Measurements from ENCODE around the gene CAVIN2.
"Not testable (repeated sequence)": the region's sequence is repeated elsewhere in the genome, so short reads cannot be mapped to it uniquely, and the experiment has no call there.

Gene CAVIN2

DNA sequence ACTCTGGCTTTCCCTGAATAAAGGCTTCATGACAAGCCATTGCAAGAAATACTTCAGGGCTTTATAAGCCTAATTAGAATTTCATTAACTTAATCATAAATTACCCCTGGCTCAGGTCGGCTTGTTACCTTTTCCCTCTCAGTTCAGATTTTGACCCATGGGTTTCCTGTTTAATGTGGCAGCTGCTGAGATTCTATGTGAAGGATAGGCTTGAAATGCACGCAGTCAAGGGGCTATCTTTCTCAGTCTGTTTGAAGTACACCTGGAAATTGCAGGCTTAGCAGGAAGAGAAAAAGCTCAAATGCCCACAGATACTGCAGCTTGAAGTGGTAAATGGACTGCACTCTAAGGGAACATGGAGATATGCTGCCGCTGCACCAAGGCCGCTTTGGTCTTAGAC, 49.4 kb downstream of the CAVIN2 start:
- no peak for FAIRE-seq

DNA sequence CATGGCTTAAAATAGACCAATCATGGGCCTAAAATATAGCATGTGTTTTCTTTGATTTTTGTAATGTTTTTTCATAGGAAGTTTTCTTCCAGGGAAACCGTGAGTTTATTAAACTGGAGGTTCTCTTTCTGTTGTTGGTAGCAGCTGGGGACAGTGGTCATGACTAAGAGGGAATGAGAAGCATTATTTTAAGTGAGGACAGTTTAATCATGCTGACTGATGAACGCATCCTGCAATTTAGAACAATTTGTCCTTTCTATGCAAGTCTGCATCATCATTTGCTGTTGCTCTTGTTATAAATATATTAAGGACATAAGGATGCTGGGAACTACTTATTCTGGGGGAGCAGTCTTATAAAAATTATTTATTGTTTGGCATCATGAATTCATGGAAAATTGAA, 51.2 kb downstream of the CAVIN2 start:
- FAIRE-seq, result no peak

DNA sequence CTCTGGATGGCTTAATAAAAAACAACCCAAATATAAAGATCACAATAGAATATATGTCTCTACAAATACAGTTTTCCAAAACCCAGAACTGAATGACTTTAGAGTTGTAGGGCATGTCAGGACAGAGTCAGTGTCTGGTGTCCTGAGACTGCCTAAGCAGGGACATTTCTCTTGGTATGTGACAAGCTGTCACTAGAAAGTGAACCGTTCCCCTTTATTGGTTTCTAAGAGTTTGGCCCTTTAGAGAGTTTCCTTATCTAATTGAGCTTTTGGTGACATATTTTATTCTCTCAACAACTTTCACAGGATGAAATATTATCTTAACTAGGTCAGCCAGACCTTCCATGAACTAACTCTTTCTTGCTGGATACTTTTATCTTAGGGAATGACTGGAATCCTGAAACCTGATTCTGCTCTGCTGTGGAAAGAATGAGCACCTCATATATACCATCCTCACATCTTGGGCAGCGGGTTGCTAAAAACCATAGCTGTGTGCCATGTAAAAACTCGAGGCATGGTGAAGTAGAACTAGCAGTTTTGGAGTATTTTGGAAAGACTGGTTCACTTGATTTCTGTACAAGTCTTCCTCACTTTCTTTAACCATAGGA, 54.8 kb downstream of the CAVIN2 start:
- no peak for FAIRE-seq

DNA sequence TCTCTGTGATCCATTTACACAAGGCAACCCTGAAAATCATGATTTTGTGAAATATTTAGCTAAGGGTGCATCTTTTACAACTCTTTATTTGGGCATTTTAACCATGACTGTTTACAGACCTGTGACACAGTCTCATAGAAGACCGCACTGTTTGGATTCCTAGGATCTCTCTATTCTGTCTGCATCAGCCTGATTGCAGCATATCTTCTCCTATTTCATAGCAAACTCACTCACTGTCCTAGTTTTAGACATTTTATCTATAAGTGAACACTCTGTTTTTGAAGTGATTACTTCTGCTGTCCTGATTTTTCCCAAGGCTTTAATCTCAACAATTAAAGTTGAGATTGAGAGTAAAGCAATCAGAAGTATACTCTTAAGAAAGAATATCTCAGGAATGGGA, 56.2 kb downstream of the CAVIN2 start:
- no peak for FAIRE-seq

DNA sequence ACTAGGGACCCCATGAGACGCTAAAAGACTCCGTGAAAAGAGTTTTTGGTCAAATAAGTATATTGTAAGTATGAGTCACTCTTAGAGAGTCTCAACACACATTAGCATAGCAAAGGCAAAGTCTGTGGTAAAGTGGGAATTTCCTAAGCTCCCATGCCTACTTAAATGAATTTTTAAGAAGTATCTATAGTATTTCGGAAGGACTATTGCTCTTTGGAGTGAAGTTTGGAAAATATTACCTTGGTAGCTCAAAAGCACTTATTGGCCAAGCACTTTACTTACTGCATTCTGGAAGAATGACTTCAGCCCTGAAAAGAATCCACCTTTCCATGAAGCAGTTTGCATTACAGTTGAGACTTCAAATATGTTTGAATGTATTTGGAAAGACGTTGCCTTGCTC, 57.1 kb downstream of the CAVIN2 start:
- no peak for FAIRE-seq

DNA sequence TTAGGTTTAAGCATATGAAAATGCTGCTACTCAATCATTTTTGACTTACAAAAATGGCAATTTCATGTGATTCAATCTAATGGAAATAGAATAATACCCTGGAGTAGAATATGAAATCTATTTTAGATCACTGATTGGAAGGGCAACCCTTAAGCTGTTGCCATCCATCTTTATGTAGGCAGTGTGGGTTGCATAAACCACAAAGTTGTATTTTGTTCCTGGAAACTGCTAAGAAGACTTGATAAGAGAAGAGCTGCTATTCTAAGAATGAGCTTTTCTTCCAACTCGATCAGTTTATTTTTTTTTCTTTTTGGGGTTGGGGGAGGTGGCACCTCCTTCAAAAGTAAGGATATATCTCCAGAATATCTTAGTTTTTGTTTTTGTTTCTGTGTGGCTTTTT, 60.2 kb downstream of the CAVIN2 start:
- no peak for FAIRE-seq

DNA sequence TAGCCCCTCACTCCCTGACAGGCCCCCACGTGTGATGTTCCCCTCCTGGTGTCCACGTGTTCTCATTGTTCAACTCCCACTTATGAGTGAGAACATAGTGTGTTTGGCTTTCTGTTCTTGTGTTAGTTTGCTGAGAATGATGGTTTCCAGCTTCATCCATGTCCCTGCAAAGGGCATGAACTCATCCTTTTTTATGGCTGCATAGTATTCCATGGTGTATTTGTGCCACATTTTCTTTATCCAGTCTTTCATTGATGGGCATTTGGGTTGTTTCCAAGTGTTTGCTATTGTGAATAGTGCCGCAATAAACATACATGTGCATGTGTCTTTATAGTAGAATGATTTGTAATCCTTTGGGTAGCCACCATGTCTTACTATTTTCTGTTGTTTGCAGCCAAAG, 61.2 kb downstream of the CAVIN2 start:
- FAIRE-seq, result not testable (repeated sequence)
